ENCODE results near the gene MCRS1.

Gene MCRS1

GRCh38 chr12:49580572-49581535 is 12.9 kb upstream of the MCRS1 start:
- DNase-seq: peak; percentile 75

GRCh38 chr12:49578471-49579112 is 10.7 kb upstream of the MCRS1 start:
- no peak for DNase-seq

- DNase-seq: no peak
These were observed 9.8 kb upstream of the MCRS1 start for GRCh38 chr12:49577589-49578315.

GRCh38 chr12:49568442-49569162 is 660 bp upstream of the MCRS1 start:
- DNase-seq: no peak

GRCh38 chr12:49567302-49567610 is 686 bp downstream of the MCRS1 start:
- no peak for DNase-seq

GRCh38 chr12:49566361-49566760 is 1.6 kb downstream of the MCRS1 start:
- no peak for DNase-seq

- DNase-seq: no peak
These were observed 2.3 kb downstream of the MCRS1 start for GRCh38 chr12:49565406-49566265.

GRCh38 chr12:49564686-49565405 is 3.1 kb downstream of the MCRS1 start:
- DNase-seq: no peak

- DNase-seq: no peak
These were observed 3.8 kb downstream of the MCRS1 start for GRCh38 chr12:49563951-49564685.

- no peak for DNase-seq
These were observed 5.1 kb downstream of the MCRS1 start for GRCh38 chr12:49562831-49563230.

- no peak for DNase-seq
These were observed 5.7 kb downstream of the MCRS1 start for GRCh38 chr12:49562233-49562632.

GRCh38 chr12:49560695-49561094 is 7.2 kb downstream of the MCRS1 start:
- no peak for DNase-seq

- no peak for DNase-seq
These were observed 8.8 kb downstream of the MCRS1 start for GRCh38 chr12:49559011-49559675.

GRCh38 chr12:49558526-49558925 is 9.4 kb downstream of the MCRS1 start:
- no peak for DNase-seq

GRCh38 chr12:49557917-49558215 is 10.1 kb downstream of the MCRS1 start:
- DNase-seq: no peak

- DNase-seq: no peak
These were observed 10.6 kb downstream of the MCRS1 start for GRCh38 chr12:49557187-49557916.

GRCh38 chr12:49556391-49557186 is 11.4 kb downstream of the MCRS1 start:
- DNase-seq: no peak

GRCh38 chr12:49555631-49556390 is 12.1 kb downstream of the MCRS1 start:
- DNase-seq: no peak
